Occipital lobe (tissue), 2 donors: ENCODE data around the gene IL24. TPM values are rescaled to one million over a fixed set of nuclear protein-coding genes. Genes with fewer than 3 reads are reported as not detected.
"Not testable (repeated sequence)": the region's sequence is repeated elsewhere in the genome, so short reads cannot be mapped to it uniquely, and the experiment has no call there.

ENCODE experiments used
- DNase-seq: peaks from one replicate; lab custom pipeline; 2025; lab: John Stamatoyannopoulos, UW
- total RNA-seq: library from RNA; depleted of rRNA; stranded (reverse); fragments of >200 nt; gene quantifications from one replicate; pipeline ENCODE4 v1.2.3, GENCODE V29; 2014

Gene IL24
- total RNA-seq, 1 donor from 2014 or later: not detected

DNA sequence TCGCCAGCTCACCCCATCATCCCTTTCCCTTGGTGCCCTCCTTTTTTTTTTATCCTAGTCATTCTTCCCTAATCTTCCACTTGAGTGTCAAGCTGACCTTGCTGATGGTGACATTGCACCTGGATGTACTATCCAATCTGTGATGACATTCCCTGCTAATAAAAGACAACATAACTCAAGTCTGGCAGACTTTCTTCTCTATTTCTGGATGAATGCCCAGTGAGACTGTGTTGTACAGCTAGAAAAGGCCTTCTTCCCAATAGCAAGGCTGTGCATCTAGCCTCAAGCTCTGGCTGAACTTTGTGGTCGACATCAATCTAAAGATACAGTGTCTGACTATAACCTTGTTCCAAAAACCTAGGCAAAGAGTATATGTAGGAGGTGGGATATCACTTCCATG lies 6.4 kb downstream of the IL24 start:
- no peak for DNase-seq

DNA sequence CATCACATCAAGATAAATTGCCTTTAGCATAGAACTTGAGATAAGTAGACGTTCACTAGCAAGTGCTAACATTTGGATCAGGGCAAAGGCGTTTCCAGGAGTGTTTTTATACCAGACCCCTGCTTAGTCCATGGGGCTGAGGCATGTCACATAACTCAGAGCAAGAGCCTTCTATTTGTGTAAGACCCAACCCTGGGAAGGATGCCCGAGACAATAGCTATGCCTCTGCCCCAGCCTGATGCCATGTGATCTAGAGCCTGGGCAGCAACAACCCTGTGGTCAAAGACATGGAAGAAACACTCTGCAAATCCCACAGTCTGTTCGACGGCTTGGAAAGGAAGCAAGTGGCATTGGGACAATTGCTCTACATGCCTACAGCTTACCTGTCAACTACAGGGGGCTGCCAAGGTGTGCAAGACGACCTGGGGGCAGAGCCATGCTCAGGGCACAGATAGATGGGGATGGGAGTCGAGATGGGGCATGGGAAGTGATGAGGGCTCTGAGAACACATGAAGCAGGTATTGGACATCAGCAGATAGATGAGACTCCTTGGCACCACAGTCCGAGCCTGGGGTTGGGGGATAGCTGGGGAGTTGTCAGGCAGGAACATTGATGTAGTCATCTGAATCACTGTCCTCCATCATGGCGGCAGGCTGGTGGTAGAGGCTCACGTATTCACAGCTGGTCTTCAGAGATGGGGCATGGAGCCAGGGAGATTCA lies 7.3 kb downstream of the IL24 start:
- DNase-seq: no peak

DNA sequence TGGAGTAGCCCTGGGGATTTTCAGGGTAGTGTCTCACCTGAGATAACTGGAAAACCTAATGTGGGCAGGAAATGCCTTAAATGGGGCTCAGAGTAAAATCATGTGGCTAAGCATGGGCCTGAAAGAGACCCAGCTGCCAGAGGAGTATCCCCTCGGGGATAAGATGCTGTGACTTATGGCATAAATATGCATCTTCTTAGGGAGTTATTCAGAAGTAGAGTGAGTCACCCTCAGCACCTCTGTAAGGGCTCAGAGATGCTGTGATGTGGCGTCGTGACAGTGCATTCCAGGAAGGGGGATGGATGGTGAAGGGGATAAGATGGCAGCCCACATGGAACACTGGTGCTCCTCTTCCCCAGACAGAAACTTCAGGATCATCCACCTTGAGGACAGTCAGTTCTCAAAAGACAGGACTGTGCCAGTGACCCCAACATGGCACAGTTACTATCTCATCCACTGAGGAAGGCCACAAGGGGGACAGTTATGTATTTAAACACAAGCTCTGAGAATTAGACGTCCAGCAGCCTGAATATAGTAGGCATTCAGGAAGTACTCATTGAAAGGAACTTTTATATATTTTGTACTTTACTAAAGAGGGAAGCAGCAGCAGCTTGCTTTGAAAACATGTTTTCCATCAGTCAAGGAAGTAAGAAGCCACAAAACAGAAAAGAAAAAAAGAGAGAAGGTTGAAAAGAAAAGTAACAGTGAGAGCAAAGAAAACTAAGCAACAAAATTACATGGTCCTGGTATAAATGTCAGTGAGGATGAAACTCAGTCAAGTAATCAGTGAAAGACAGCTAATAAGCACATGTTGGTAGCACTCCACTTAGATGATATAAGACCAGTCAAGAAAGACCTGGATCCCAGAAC lies 8.3 kb downstream of the IL24 start:
- DNase-seq: no peak

DNA sequence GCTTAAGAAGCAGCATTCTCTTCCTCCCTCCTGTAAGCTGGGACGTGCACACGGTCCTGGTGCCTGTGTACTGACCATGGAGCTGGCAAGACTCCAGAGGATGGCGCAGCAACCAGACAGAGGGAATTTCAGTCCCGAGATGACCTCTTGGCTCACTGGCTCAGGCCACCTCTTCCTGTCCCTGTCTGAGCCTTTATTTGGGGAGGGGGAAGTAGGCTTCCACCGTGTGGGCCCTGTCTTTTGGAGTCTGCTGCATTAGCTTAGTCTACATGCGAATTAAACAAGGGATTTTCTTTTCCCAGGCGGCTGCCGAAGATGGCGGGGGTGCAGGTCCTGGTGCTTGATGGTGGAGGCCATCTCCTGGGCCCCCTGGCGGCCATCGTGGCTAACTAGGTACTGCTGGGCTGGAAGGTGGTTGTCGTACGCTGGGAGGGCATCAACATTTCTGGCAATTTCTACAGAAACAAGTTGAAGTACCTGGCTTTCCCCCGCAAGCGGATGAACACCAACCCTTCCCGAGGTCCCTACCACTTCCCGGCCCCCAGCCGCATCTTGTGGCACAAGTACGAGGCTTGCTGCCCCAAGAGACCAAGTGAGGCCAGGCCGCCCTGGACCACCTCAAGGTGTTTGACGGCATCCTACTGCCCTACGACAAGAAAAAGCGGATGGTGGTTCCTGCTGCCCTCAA lies 10.2 kb downstream of the IL24 start:
- no peak for DNase-seq

DNA sequence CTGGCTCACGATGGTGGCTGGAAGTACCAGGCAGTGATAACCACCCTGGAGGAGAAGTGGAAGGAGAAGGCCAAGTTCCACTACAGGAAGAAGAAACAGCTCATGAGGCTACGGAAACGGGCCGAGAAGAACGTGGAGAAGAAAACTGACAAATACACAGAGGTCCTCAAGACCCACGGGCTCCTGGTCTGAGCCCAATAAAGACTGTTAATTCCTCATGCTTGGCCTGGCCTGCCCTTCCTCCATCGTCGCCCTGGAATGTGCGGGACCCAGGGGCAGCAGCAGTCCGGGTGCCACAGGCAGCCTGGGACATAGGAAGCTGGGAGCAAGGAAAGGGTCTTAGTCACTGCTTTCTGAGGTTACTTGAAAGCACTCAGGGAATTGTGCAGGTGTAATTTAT lies 10.8 kb downstream of the IL24 start:
- DNase-seq: no peak

DNA sequence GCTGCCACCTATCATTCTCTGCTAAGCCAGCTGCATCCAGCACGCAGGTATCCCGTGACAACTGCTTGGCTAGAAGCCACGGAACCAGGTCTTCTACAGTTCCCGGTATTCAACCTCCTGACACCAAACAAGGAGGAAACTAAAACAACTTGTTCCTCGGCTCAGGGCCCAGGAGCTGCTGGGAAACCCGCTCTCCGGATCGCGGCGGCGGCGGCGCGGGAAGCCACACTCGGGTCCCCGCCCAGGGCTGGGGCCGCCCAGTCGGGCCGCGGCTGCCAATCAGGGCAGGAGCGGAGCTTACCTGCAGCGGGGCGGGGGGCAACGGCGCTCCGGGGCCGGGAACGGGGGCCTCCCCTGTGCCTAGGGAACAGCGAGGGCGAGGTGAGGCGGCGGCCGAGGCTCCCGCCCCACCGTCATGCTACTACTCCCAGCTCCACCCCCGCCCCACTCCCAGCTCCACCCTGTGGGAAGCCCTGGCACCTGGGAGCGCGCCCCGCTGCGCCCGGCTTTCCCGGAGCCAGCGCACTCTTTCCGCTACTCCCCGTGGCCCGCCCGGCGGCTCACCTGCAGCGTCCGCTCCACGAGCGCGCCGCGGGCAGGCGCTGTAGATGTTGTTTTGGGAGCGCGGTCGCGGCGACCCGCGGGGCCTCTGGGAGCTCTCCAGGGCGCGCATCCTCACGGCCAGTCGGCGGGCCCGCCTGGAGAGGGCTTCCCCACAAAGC lies 12.1 kb downstream of the IL24 start:
- DNase-seq: no peak

DNA sequence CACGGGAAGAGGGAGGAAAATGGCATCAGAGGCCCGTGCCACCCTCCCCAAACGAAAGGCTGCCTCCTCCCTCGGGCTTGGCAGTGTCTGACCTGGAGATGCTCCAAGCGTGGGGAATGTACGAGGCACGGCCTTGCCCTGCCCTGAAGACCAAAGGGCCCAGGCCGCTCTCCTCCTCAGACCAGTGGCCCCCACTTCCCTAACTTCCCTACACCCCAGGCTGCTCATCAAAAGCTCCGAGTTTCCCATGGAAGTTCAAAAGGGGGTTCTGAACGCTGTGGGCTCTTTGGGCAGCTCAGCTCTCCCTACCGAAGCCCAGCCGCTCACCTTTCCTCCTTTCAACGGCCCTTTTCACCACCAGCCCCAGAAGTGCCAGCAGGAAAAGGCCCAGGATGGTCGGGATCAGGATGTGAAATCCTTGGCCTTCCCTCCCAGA lies 12.7 kb downstream of the IL24 start:
- DNase-seq: no peak

DNA sequence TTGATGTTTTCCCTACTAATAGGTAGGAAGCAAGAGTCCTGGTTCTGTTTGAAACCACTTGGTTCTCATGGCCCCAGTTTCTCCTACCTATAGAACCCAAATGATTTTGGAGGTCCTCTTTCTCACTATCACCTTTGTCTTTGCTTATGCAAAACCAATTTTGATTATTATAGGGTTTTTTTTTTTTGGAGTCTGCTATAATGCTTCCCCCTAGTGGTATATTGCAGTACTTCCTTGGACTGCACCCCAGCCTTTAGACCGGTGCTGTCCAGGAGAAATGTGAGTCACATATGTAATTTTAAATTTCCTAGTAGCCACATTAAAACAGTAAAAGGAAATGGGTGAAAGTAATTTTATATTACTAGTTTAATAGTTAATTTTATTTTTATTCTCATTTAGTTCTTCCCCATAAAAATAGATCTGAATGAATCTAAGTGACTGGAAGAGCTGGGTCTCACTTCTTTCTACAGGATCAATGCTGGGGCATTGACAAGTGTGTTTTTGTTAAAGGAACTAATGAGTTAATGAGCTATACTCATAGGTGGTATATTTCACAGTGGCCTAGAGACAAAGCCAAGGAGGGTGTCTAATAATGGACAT lies 13.9 kb downstream of the IL24 start:
- DNase-seq: no peak

DNA sequence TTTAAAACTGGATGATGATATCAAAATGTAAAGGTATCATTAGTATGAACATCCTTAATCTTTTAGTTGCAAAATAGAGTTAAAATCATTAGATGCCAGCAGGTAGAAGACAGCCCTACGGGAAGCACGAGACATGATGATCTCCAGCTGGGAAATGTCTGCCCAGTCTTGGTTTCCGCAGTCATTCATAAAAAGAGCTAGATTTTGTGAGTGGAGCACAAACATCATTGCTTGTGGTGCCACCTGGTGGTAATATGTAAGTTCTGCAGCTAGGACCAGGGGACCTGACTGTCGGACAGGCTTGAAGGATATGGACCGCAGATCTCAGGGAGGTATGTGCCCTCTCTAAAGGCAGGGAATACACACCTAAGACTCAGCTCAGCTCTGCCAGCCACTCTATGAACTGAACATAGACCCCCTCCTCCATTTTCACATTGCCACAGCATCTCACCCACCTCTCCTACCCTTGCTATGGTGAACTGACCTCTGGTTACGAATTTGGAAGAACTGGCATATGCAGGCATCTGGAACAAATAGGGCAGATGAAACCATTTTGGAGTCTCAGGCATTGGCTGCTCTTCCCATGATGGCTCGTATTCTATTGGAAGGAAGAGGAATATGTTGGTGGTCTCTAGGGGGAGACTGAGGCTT lies 15.3 kb downstream of the IL24 start:
- DNase-seq: peak; percentile 41

DNA sequence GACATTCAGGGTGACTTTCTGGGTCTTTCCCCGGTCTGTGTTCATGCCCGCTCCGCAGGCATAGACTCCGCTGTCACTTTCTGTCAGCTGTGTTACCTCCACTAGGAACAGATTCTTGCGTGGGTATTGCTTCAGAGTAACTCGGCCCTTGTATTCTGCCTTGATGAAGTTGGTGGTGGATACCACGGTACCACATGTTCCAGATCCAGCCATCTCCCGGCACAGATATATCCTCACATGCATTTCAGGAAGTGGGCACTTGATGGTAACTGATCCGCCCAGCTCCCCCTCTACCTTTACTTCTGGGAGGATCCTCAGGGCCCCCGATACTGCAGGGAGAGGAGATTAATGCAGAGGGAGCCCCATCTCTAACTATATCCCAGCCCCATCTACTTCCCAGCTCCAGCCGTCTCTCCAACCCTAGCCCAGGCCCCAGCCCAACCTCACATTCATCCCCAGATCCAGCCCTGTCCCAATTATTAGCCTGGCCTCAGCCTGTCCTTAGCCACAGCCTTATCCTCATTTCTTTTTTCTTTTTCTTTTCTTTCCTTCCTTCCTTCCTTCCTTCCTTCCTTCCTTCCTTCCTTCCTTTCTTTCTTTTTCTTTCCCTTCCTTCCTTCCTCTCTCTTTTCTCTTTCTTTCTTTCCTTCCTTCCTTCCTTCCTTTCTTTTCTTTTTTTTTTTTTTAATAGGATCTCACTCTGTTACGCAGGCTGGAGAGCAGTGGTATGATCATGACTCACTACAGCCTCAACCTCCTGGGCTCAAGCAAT lies 16.7 kb downstream of the IL24 start:
- no peak for DNase-seq

DNA sequence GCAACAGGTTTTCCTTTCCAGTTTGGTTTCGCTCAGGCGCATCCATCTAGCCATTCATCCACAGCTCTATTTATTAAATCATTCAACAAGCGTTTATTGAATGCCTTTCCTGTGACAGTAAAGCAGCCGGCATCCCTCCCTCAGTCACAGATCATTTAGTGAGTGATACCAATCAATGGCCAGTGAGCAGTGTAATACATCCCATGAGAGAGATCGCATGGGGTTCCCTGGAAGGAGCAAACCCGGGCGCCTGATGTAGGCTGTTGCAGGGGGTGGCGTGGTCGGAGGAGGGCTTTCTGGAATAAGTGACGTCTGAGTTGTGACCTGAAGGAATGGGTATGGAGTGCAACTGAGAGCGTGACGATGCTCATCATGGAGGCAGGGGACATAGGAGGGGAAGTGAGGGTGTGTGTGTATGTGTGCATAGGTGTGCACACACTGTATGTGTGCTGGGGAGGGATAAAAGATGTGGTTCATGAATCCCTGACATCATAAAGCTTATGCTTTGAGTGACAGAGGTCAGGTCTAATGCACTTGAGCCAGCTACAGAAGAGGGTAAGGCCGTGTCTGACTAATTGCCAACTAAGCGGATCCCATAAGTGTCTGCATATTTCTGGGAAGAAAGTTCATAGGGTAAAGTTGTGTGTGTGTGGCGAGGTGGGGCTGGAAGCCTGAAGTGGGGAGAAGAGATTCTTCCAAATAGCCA lies 17.9 kb downstream of the IL24 start:
- no peak for DNase-seq

DNA sequence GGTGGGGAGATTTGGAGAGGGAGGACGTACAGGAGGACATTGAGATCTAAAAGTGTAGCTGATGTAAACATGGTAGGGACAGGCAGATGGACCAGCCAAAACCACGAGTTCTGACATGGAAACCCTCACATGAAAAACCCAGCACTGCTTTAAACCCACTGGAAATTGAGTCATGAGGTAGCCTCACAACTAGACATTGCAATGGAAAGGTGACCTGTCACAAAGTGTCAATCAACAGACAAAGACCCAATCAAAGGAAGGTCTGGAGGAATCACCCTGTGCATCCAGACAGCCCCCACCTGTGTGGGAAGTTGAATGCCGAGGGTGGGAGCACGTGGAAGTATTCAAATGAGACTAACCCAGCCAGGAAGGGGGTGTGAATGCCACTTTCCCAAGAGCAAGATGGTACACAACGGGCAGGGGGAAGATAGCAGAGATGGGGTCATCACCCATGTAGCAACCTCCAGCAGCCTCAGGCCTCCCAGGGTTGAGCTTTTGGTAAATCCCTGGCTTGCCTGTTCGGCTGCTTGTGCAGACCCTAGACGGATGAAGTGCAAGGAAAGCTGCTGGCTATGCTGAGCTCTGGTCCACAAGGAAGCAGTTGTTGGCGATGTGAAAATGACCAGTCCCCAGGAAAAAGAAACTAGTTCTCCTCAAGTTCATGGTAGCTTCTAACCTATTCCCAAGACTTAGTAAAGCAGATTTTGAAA lies 18.9 kb downstream of the IL24 start:
- DNase-seq: no peak

DNA sequence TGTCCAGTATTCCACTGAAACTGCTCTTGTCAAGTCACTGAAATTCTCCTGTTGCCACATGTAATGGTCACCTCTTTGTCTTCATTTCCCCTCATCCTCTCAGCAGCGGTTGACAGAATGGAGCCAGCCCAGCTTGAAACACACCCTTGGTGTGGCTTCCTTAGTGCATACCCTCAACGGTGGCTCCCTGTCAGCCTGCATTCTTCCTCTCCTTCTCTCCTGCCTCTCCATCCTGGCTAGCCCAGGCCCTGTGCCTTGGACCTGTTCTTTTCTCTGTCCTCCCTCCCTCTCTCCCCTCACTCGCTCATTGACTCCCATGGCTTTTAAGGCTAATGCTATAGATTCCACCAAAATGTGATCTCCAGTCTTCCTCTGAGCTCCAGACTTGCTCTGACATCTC lies 20.8 kb downstream of the IL24 start:
- no peak for DNase-seq

DNA sequence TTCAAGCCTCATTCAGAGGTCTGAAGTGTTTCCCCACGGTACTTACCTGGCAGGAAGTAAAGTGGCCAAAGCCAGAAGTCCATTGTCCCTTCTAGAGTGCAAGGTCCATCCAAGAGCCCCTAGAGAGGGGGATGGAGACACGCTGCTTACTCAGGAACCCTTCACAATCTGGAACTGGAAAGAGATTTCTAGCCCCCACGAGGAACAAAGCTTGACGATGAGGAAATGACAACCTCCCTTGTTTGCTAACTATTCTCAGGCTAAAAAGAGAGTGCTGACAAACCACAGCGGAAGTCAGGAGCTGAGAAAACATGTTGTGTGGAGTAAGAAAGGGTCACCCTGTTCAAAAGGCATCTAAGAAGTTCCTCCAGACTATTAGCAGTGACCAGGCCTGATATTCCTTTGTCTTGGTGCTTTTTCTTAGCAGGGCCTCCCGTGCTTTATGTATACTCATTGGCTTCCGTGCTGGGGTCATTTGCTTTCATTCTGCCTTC lies 24.6 kb downstream of the IL24 start, which contains the start of gene FCMR:
TSS of gene FCMR (minus strand) at position 170 of the 494 bp plus-strand sequence. CDS start at position 83, 87 bp downstream.
- no peak for DNase-seq

DNA sequence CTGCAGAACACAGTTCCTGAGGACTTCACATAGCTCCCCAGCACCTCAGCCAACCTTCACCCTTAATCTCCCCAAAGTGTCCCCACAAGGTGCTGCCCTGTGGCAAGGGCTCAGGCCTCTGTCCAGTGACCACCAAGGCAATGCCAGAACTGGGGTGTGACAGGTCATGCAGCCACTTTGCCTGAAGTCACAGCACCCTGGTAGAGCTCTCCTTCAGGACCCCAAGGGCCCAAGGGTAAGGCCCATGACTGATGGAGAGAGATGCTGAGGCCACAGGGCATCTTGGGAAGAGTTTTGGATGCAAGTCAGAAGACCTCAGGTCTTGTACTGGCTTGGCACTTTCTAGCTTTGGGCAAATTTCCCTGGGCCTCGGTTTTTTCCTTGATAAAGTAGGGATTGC lies 25.3 kb downstream of the IL24 start:
- DNase-seq: no peak

DNA sequence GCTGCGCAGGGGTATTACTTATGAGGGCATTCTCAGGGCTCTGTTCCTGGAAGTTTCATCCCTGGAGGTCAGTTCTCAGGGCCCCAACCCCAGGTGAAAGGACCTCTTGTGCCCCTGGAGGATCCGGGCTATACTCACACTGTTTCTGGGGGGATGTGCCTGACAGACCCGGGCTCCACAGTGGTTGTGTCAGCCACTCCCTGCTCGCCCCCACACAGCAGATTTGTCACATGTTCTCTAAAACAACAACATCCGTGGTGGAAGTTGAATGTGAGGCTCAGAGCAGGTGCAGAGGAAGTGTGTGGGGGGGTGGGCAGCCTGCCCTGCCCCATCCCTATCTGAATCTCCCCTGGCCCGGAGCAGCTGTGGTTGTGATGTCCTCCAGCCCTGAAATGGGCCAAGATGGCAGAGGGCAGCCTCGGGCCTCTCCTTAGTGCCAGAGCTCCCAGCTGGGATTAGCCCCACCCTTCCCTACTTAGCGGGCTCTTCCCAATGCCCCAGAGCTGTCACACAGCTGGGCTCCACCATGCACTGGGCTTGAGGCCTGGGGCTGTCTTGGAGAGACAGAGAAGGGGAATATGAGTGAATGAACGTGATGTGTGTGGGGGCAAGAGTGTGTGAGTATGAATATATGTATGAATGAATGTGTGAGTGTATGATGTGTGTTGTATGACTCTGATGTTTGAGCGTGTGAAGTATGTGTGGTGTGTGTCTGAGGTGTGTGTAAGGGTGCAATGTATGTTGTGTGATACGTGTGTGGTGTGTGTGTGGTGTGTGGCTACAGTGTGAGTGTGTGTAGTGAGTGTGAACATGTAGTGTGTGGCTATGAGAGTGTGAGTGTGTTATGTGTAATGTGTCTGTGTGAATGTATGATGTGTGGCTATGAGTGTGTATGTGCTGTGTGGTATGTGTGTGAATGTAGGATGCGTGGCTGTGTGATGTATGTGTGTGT lies 26.0 kb downstream of the IL24 start:
- DNase-seq: no peak

DNA sequence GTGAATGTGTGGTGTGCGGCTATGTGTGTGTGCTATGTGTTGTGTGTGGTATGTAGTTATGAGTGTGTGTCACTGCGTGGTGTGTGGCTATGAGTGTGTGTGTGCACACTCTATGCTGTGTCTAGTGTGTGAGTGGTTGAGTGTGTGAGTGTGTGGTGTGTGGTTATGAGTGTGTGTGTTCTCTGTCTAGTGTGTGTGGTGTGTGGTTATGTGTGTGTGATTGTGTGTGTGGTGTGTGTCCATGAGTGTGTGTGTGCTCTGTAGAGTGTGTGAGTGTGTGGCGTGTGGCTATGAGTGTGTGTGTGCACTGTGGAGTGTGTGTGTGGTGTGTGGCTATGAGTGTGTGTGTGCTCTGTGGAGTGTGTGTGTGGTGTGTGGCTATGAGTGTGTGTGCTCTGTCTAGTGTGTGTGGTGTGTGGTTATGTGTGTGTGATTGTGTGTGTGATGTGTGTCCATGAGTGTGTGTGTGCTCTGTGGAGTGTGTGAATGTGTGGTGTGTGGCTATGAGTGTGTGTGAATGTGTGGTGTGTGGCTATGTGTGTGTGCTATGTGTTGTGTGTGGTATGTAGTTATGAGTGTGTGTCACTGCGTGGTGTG lies 26.8 kb downstream of the IL24 start:
- not testable (repeated sequence) for DNase-seq
